Hematopoietic multipotent progenitor cell treated with erythropoietin and hydrocortisone succinate and interleukin-3 and kit ligand, for 8 days (in vitro differentiated cells): Measurements from ENCODE around the gene GALNT18.
A peak's percentile ranks its signal among the peaks of the same experiment; 100 is the strongest.
"Not testable (repeated sequence)": the region's sequence is repeated elsewhere in the genome, so short reads cannot be mapped to it uniquely, and the experiment has no call there.

Source experiments
- DNase-seq: peaks from one replicate; pipeline ENCODE4 v3.0.0-alpha.2; 2015

The GALNT18 gene

DNA sequence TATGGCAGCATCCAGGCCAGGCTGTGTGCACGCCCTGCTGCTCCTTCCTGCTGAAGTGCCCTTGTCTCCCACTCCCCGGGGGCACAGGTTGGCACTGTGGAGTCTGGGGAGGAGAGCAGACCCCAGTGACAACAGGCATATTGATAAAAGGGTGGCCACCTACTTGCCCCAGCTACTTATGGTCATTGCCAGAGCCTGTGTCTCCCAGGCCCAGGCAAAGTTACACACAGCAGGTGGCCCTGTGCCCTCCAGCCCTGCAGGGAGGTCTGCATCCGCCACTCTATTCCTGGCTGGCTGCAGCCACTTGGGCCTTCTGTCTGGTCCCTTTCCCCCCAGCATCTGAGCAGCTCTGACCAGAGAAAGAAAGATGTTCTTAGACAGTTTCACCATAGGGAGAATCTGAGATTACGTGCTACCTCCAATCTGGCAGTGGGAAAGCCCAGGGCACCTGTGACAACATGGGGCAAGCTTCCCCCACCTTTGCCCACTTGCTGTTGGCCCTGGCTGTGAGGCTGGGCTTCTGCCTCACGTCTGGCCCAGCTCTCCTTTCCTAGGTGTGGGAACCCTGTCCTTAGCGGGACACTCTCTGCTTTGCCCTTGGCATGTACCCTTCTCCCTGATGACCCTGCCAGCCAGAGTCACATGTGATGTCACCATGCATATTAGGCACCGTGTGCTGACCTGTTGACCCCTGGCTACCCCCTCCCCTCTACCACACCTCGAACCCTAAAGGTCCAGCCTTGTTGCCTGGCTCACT, 243.4 kb downstream of the GALNT18 start:
- no peak for DNase-seq

DNA sequence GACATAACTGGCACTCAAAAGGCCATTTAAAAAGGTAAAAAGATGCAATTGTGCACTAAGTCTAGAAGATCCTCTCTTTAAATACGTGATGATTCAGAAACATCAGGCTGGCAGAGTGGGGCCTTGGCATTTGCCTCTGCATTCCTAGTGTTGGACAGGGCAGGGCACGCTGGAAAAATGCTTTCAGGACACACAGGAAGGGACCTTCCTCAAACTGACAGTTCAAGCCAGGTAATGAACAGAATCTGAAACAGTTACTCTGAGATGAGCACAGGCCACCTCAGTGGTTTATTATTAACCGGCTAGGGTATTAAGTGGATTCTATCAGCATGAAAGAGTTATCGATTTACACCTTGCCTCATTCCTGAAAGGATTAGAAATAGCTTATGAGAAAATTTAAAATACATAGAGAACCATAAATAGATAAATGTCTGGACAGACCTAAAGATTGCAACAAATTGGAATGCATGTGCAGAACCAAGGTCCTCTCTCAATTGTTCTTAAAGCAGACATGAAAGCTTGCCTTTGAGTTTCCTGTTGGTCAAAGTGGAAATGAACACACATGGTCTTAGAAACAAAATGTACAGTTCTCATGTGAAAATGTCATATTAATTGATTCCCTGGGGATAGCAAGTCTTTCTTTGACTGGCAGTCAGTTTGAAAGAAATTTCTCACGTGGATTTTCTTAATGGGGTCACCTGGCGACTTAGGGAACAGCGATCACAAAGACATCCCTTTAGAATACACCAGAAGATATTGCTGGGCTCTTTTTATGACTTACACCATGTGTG, 247.3 kb downstream of the GALNT18 start:
- no peak for DNase-seq

DNA sequence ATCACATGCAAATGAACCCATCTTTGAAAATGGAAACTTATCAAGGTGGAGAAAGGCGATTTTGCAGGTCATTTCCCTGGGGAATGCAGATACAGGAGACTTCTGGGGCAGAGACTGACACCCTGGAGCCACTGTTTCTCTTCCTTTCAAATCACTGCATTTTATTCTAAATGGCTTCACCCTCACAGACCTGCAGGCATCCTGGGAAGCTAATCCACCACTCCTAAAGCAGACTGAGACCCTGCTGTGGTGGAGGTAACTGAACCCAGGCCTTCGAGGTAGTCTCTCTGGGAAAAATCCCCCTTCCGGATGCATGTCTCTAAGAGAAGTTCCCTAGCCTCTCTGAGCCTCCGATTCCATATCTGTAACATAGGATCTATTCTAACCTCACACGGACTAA, 247.9 kb downstream of the GALNT18 start:
- no peak for DNase-seq

DNA sequence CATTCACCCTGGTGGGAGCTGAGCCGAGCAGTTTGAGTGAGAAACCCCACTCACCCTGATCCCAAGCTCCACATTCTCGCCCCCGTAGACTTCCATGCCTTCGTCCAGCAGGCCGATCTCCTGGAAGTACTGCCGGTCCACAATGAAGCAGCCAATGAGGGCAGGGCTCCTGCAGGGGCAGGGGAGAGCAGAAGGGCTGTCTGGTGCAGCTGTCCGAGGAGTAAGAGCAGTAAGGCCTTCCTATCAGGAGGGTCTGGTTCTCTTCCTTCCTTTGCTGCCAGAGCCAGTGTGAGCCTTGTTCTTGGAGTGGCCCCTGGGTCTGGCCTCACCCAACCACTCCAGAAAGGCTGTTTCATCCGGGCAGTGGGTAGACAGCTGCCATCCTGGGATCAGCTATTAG, 249.3 kb downstream of the GALNT18 start:
- DNase-seq, result no peak

- no peak for DNase-seq
Observed at GRCh38 chr11:11370962-11371303, 250.9 kb downstream of the GALNT18 start.

GRCh38 chr11:11370255-11370961, 251.4 kb downstream of the GALNT18 start:
- no peak for DNase-seq

DNA sequence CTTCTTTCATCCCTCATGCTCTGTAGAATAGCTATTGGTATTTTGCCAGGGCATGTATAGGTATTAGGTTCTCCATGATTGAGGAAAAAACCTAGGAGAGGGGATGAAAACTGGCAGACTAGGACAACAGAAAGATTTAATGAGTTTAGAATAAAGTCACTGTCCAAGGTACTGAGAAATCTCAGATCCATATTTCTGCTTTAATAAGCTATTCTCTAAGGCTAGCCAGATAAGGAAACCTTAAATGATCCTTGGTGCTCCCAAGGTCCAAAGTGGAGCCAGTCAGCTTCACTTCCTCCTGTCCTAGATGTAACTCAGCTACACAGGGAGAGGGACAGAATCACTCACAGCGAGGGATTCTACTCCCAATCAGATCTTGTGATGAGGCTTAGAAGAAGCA, 255.0 kb downstream of the GALNT18 start:
- DNase-seq, result peak; percentile 6

GRCh38 chr11:11363674-11364073, 258.1 kb downstream of the GALNT18 start:
- DNase-seq, result no peak

- DNase-seq, result no peak
Observed at GRCh38 chr11:11359611-11360010, 262.2 kb downstream of the GALNT18 start.

GRCh38 chr11:11356842-11357241, 265.0 kb downstream of the GALNT18 start:
- no peak for DNase-seq

DNA sequence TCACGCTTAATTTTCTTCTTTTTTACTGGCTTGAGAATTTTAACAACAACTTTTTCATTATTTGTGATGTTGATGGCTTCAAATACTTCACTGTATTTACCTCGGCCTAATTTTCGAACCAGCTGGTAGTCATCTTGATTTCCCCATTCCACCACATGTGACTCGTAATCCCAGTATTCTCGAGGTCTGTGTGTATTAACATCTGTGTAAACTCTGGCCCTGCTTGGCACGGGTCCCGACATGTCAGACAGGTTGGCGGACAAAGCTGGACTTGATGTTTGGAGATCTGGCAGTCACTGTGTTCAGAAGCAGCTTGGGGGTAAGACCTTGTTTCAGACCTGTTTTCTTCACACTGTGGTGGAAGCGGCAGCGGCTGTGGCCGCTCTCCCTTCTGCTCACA, 268.9 kb downstream of the GALNT18 start, which contains the start of gene CSNK2A3:
Gene CSNK2A3 (minus strand): TSS at position 373 of the 400 bp plus-strand sequence. CDS start 131 bp downstream, at position 242.
- DNase-seq, result not testable (repeated sequence)

GRCh38 chr11:11351851-11352250, 270.0 kb downstream of the GALNT18 start:
- not testable (repeated sequence) for DNase-seq

- no peak for DNase-seq
Observed at GRCh38 chr11:11351042-11351586, 270.7 kb downstream of the GALNT18 start.

DNA sequence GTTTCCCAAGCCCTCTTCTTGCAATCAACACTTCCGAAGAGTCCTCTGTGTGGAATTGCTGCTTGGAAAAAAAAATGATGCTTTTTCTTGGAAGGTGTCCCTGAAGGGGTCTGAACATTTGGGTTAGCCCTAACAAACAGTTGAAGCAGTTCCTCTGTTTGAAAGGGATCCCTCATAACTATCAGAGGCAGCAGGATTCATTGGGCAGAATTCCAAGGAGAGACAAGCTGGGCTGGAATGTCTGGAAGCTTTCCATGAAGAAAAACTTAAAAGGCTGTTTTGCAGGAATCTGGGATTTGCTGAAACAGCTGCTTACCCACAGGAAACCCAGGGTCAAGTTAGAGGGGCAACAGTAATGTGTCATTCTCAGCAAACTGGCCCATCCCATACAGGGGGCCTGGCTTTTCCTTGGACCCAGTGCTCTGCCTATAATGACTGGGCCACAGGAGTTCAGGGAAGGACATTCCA, 271.9 kb downstream of the GALNT18 start:
- DNase-seq, result no peak

DNA sequence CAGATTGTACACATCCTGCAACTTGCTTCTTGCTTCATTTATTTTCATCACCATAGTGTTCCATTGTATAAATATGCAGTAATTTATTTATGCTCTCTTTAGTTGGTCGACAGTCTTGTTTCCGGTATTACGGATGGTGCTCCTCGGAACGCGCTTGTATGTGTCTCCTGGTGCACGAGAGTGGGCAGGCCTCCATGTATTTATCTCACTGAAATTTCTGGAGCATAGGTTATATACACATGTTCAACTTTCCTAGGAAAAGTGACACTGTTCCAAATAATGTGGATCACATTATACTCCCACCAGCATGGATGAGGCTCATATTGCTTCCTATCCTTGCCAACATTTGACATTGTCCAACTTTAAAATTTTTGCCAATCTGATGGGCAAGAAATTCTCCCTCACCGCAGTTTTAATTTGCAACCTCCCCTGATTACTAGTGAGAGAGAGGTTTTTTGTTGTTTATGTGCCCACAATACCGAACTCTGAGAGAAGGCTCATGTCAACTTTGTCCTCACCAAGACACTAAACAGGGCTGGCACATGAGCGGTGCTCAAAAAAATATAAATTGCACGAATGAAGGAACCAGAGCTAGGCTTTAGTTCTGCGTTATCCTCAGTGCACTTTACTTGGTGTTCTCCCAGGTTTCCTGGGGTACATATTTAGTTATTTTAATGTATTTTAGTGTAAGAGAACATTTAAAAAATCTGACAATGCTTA, 272.5 kb downstream of the GALNT18 start:
- DNase-seq, result no peak

DNA sequence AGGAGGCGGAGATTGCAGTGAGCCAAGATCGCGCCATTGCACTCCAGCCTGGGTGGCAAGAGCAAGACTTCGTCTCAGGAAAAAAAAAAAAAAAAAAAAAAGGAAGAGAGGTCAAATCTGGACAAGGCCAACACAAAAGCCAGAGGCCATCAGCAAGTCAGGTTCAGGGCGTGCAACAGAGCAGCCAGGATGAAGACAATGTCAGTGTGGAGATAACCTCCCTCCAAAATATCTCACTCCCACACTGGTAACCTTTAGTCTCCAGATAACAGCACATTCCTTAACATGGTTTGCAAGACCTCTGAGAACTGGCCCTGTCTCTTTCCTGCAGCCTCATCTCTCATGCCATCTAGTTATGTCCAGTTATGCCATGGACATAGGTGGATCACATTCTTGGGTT, 273.5 kb downstream of the GALNT18 start:
- DNase-seq, result peak; percentile 33

- DNase-seq, result no peak
Observed at GRCh38 chr11:11347592-11347991, 274.2 kb downstream of the GALNT18 start.

- DNase-seq, result no peak
Observed at GRCh38 chr11:11346303-11346702, 275.5 kb downstream of the GALNT18 start.

DNA sequence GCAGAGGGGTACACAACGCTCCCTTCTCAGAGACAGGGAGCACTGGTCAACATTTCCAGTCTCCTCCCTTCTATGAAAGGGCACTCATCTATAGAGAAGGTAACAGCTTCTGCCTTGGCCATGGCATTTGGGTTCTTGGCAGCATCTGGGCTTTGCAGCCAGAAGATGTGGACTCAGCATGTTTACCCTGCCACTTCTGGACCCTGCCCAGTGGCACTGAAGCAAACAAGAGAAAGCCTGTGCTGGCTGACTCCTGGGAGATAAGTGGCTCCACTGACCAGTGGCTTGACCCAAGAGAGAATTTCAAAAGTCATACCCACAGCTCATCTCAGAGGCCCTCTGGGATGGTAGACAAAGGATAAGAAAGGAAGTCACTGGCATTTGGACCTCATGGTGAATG, 276.7 kb downstream of the GALNT18 start:
- no peak for DNase-seq

DNA sequence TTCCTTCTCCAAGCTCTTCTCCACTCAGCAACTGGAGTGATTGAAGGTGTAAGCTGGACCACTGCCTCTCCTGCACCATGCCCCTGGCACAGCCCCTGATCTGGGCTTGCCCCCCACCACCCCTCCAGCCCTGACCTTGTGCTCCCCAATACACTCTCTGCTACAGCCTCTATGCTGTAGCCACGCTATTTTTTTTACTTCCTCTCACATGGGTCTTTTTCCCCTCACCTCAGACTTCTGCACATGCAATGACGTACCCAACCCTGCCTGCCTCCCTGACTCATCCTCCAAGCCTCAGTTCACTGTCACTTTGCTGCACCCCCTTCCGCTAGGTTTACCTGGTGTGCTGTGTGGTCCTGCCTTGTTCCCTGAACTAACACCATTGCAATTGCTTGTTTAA, 277.8 kb downstream of the GALNT18 start:
- DNase-seq, result no peak

DNA sequence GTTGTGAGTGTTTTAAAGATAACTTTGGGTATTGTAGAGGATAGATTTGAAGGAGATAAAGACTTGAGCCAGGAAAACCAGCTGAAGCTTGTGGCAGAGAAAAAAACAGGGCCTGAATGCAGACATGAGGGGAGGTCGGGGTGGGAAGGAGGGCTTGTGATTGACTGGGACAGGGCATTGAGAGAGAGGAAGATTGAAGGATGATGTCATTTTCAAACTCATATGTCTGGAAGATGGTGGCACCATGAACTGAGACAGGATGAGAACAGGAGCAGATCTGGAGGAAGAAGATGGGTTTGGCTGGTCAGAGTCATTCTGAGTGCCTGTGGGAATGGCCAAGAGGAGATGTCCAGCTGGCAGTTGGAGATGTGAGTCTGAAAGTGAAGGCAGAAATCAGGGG, 283.5 kb downstream of the GALNT18 start:
- DNase-seq, result no peak

- DNase-seq, result no peak
Observed at GRCh38 chr11:11336664-11337063, 285.1 kb downstream of the GALNT18 start.

DNA sequence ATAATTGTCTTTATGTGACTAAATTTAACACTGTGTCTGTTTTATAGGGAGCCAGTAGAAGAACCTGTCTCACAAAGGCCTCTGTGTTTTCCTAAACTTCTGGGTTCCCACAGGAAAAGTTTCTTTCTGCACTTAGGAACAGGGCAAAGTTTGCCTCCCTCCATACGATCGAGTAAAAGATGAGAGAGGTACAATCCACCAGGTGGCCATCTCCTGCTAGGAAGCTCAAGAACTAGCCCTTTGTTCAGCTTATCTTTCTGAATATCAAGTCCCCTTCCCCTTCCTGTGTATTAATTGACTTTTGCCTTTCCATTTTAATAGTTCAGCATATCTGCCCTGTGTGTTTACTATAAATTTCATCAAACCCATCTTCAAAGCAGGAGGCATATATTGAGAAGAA, 286.8 kb downstream of the GALNT18 start:
- DNase-seq, result no peak
